H1 (cell line): ENCODE measurements around the gene NHS. TPM values are rescaled to one million over a fixed set of nuclear protein-coding genes. Genes with fewer than 3 reads are reported as not detected.

Experiments
- CTCF ChIA-PET: fragments of 300-600 bp; sonication (Branson Sonifier 250); formaldehyde crosslinking; loops from one replicate; lab custom pipeline; 2021; ENCODE audit not compliant: partially characterized antibody; lab: Charles Lee
- POLR2A ChIA-PET: fragments of 300-600 bp; sonication (Branson Sonifier 250); formaldehyde crosslinking; loops from one replicate; lab custom pipeline; 2021; ENCODE audit warnings: inconsistent platforms; ENCODE audit not compliant: partially characterized antibody; lab: Charles Lee
- DNase-seq, 2 experiments: peaks; one replicate each; pipeline versions ENCODE4 v3.0.0 to v3.0.0-alpha.2; 2010 to 2022; ENCODE audit warnings: low spot score in 2 of 2, low read depth in 1 of 2, mixed read lengths in 1 of 2
- FAIRE-seq: peaks from 2 replicates; lab custom pipeline; 2011; peaks lifted over from hg19 to GRCh38; lab: Jason Lieb, UNC
- H2AFZ ChIP-seq: 2 replicates; pipeline ENCODE4 v1.8.1; 2012; ENCODE audit warnings: low read length, inconsistent platforms
- H2AK5ac ChIP-seq: 2 replicates; pipeline ENCODE4 v1.6.1; 2013; ENCODE audit warnings: low read depth, low read length
- H2BK120ac ChIP-seq: replicated peaks from 2 replicates; pipeline ENCODE3; 2013; ENCODE audit warnings: low read depth, low read length, inconsistent platforms
- H2BK12ac ChIP-seq: 2 replicates; pipeline ENCODE4 v1.6.1; 2013; ENCODE audit warnings: low read depth, low read length
- H2BK15ac ChIP-seq: 2 replicates; pipeline ENCODE4 v1.6.1; 2013; ENCODE audit warnings: low read length
- H2BK20ac ChIP-seq: 2 replicates; pipeline ENCODE4 v1.6.1; 2013; ENCODE audit warnings: low read length
- H2BK5ac ChIP-seq: 2 replicates; pipeline ENCODE4 v1.6.1; 2013; ENCODE audit warnings: low read depth, low read length
- H3K14ac ChIP-seq: 2 replicates; pipeline ENCODE4 v1.6.1; 2013; ENCODE audit warnings: inconsistent platforms; ENCODE audit not compliant: insufficient read length
- H3K18ac ChIP-seq: 2 replicates; pipeline ENCODE4 v1.6.1; 2013; ENCODE audit warnings: low read length; ENCODE audit errors: extremely low read depth
- H3K23ac ChIP-seq: 2 replicates; pipeline ENCODE4 v1.6.1; 2013; ENCODE audit warnings: inconsistent platforms; ENCODE audit not compliant: insufficient read length
- H3K23me2 ChIP-seq: 2 replicates; pipeline ENCODE4 v1.6.1; 2013; ENCODE audit warnings: low read depth, low read length
- H3K27ac ChIP-seq: 2 replicates; pipeline ENCODE4 v1.6.1; 2011; ENCODE audit warnings: low read depth, low read length, inconsistent platforms
- H3K27me3 ChIP-seq, 4 experiments: replicated peaks in 1 of 4; 1 replicate in 1 of 4; 2 replicates in 3 of 4; pipeline versions ENCODE4 v1.6.1 to v1.8.1; 2011 to 2013; ENCODE audit warnings: low read length in 3 of 4, mild to moderate bottlenecking in 3 of 4, inconsistent platforms in 2 of 4, mixed read lengths in 2 of 4, moderate library complexity in 1 of 4; ENCODE audit not compliant: control insufficient read depth in 3 of 4, insufficient read depth in 3 of 4; ENCODE audit errors: extremely low read depth in 1 of 4
- H3K36me3 ChIP-seq, 4 experiments: 2 replicates each; pipeline versions ENCODE4 v1.6.1 to v1.8.1; 2011 to 2013; ENCODE audit warnings: mild to moderate bottlenecking in 4 of 4, low read length in 3 of 4, moderate library complexity in 2 of 4, control low read depth in 1 of 4, inconsistent platforms in 1 of 4; ENCODE audit not compliant: insufficient read depth in 4 of 4, control insufficient read depth in 2 of 4
- H3K4ac ChIP-seq: replicated peaks from 2 replicates; pipeline ENCODE3; 2013; ENCODE audit warnings: low read length, low read depth, mixed read lengths, inconsistent platforms; ENCODE audit not compliant: insufficient read length
- H3K4me1 ChIP-seq, 4 experiments: replicated peaks in 1 of 4; 1 replicate in 1 of 4; 2 replicates in 3 of 4; pipeline versions ENCODE4 v1.6.1 to v1.8.1; 2011 to 2013; ENCODE audit warnings: low read length in 3 of 4, inconsistent platforms in 2 of 4, mixed read lengths in 1 of 4; ENCODE audit not compliant: insufficient read depth in 4 of 4, control insufficient read depth in 3 of 4
- H3K4me2 ChIP-seq, 2 experiments: 2 replicates each; pipeline versions ENCODE4 v1.6.1 to v1.8.1; 2011 to 2013; ENCODE audit warnings: low read depth in 2 of 2, low read length in 2 of 2, control low read depth in 1 of 2, inconsistent platforms in 1 of 2, mild to moderate bottlenecking in 1 of 2; ENCODE audit not compliant: insufficient read depth in 1 of 2
- H3K4me3 ChIP-seq, 4 experiments: fragments of 200-600, 300-600 bp in 1 of 4; sonication (generic), shearing (Covaris generic), sonication (Bioruptor Twin) in 1 of 4; 2 replicates each; pipeline versions ENCODE4 v1.5.1 to v1.8.1; 2011 to 2016; ENCODE audit warnings: low read length in 4 of 4, low read depth in 3 of 4, control low read depth in 2 of 4, inconsistent platforms in 2 of 4, mild to moderate bottlenecking in 2 of 4, mixed read lengths in 1 of 4, moderate library complexity in 1 of 4; ENCODE audit not compliant: insufficient read depth in 2 of 4; ENCODE audit errors: extremely low read depth in 1 of 4
- H3K56ac ChIP-seq: replicated peaks from 2 replicates; pipeline ENCODE3; 2013; ENCODE audit warnings: low read depth, mild to moderate bottlenecking, mixed read lengths, low read length, inconsistent platforms; ENCODE audit not compliant: insufficient read length
- H3K79me1 ChIP-seq: 2 replicates; pipeline ENCODE4 v1.6.1; 2013; ENCODE audit warnings: low read depth, low read length, control low read depth
- H3K79me2 ChIP-seq, 2 experiments: 2 replicates each; pipeline versions ENCODE4 v1.6.1 to v1.8.1; 2012 to 2013; ENCODE audit warnings: low read length in 2 of 2, mild to moderate bottlenecking in 2 of 2, inconsistent platforms in 1 of 2; ENCODE audit not compliant: insufficient read depth in 2 of 2, control insufficient read depth in 1 of 2
- H3K9ac ChIP-seq, 4 experiments: replicated peaks in 1 of 4; 1 replicate in 1 of 4; 2 replicates in 3 of 4; pipeline versions ENCODE4 v1.6.1 to v1.8.1; 2011 to 2013; ENCODE audit warnings: low read depth in 3 of 4, low read length in 3 of 4, control low read depth in 2 of 4, mild to moderate bottlenecking in 2 of 4, moderate library complexity in 2 of 4, inconsistent platforms in 1 of 4; ENCODE audit errors: extremely low read depth in 1 of 4
- H3K9me3 ChIP-seq, 2 experiments: 2 replicates each; pipeline versions ENCODE4 v1.6.1 to v1.8.1; 2012 to 2013; ENCODE audit warnings: mild to moderate bottlenecking in 2 of 2, moderate library complexity in 2 of 2, control low read depth in 1 of 2, inconsistent platforms in 1 of 2, low read depth in 1 of 2, low read length in 1 of 2, mixed read lengths in 1 of 2; ENCODE audit not compliant: insufficient read depth in 2 of 2
- H4K20me1 ChIP-seq, 2 experiments: replicated peaks in 1 of 2; 2 replicates each; pipeline versions ENCODE3 to v1.8.1; 2011 to 2013; ENCODE audit warnings: inconsistent platforms in 2 of 2, low read length in 2 of 2, mild to moderate bottlenecking in 1 of 2; ENCODE audit not compliant: insufficient read depth in 2 of 2, control insufficient read depth in 1 of 2
- H4K5ac ChIP-seq: 2 replicates; pipeline ENCODE4 v1.6.1; 2013; ENCODE audit warnings: low read length, low read depth, mixed read lengths, inconsistent platforms; ENCODE audit not compliant: insufficient read length
- H4K8ac ChIP-seq: 2 replicates; pipeline ENCODE4 v1.8.0; 2013; ENCODE audit warnings: mild to moderate bottlenecking, moderate library complexity, low read length, inconsistent platforms; ENCODE audit not compliant: insufficient read depth; ENCODE audit errors: extremely low read depth
- H4K91ac ChIP-seq: replicated peaks from 2 replicates; pipeline ENCODE3; 2013; ENCODE audit warnings: low read length, mixed read lengths, inconsistent platforms; ENCODE audit not compliant: insufficient read length
- BACH1 ChIP-seq: IDR thresholded peaks from 2 replicates; pipeline ENCODE4 v1.6.1; 2012; ENCODE audit warnings: low read length, improper control_type of control experiment
- BCL11A ChIP-seq, 2 experiments: IDR thresholded peaks; one replicate each; pipeline ENCODE4 v1.6.1; 2011; ENCODE audit warnings: low read depth in 2 of 2, low read length in 2 of 2, mild to moderate bottlenecking in 2 of 2
- BRCA1 ChIP-seq: IDR thresholded peaks from 2 replicates; pipeline ENCODE4 v1.6.1; 2012; ENCODE audit warnings: low read depth, low read length, improper control_type of control experiment
- CBX8 ChIP-seq: fragments of 300-800, 300-1000 bp; sonication (generic); IDR thresholded peaks from 2 replicates; pipeline ENCODE4 v1.7.1; 2016; ENCODE audit warnings: low read depth, low read length, borderline replicate concordance
- CEBPB ChIP-seq: IDR thresholded peaks from 2 replicates; pipeline ENCODE4 v1.6.1; 2012; ENCODE audit warnings: low read depth, low read length
- CHD1 ChIP-seq: IDR thresholded peaks from 2 replicates; pipeline ENCODE4 v1.6.1; 2012; ENCODE audit warnings: low read depth, low read length, improper control_type of control experiment
- CHD2 ChIP-seq: IDR thresholded peaks from 2 replicates; pipeline ENCODE4 v1.6.1; 2012; ENCODE audit warnings: low read length, improper control_type of control experiment
- EGR1 ChIP-seq: IDR thresholded peaks from 2 replicates; pipeline ENCODE4 v1.6.1; 2011; ENCODE audit warnings: low read depth, low read length, borderline replicate concordance
- FOSL1 ChIP-seq: IDR thresholded peaks from 2 replicates; pipeline ENCODE4 v1.6.1; 2011; ENCODE audit warnings: mild to moderate bottlenecking, low read depth, low read length, moderate library complexity; ENCODE audit not compliant: insufficient read depth
- HDAC2 ChIP-seq, 2 experiments: fragments of 300-600 bp in 1 of 2; sonication (generic) in 1 of 2; IDR thresholded peaks; 2 replicates each; pipeline ENCODE4 v1.6.1; 2011 to 2012; ENCODE audit warnings: low read depth in 2 of 2, low read length in 2 of 2, mild to moderate bottlenecking in 2 of 2, moderate library complexity in 2 of 2, borderline replicate concordance in 1 of 2, inconsistent platforms in 1 of 2
- HDAC6 ChIP-seq: IDR thresholded peaks from one replicate; pipeline ENCODE4 v1.7.1; 2012; ENCODE audit warnings: low read depth, mild to moderate bottlenecking, inconsistent platforms, low read length, moderate library complexity
- POU5F1 ChIP-seq: IDR thresholded peaks from 2 replicates; pipeline ENCODE4 v1.6.1; 2011; ENCODE audit warnings: low read depth, mild to moderate bottlenecking, low read length, moderate library complexity
- SP1 ChIP-seq: IDR thresholded peaks from 2 replicates; pipeline ENCODE4 v1.6.1; 2011; ENCODE audit warnings: low read depth, low read length
- SUZ12 ChIP-seq: fragments of 200-600 bp; sonication (generic); IDR thresholded peaks from 2 replicates; pipeline ENCODE4 v1.6.1; 2012; ENCODE audit warnings: mild to moderate bottlenecking, inconsistent platforms, low read length, moderate library complexity, mixed read lengths
- TEAD4 ChIP-seq: IDR thresholded peaks from 2 replicates; pipeline ENCODE4 v1.6.1; 2012; ENCODE audit warnings: low read depth, low read length, inconsistent platforms, mixed read lengths
- YY1 ChIP-seq: IDR thresholded peaks from 2 replicates; pipeline ENCODE4 v1.6.1; 2011; ENCODE audit warnings: low read depth, mild to moderate bottlenecking, low read length
- WGBS, 2 experiments: shearing (Covaris generic) in 1 of 2; methylation state at CpG; one replicate each; pipeline versions ENCODE4 v1.1.6 to v1.1.7; 2013 to 2015; ENCODE audit warnings: low lambda C conversion rate in 2 of 2, mixed read lengths in 2 of 2, inconsistent platforms in 1 of 2, low coverage in 1 of 2, missing lambda C conversion rate in 1 of 2; ENCODE audit not compliant: insufficient replicate concordance in 2 of 2, insufficient coverage in 1 of 2, insufficient read length in 1 of 2; ENCODE audit errors: extremely low coverage in 1 of 2, missing lambda C conversion rate in 1 of 2; 5-methylcytosine and 5-hydroxymethylcytosine counted together
- polyA plus RNA-seq, 7 experiments: library from polyadenylated mRNA; depleted of rRNA in 3 of 7; stranded (reverse) in 5 of 7; unstranded in 2 of 7; fragments of >200 nt in 5 of 7; fragments of 200-250 nt in 2 of 7; gene quantifications; 1 replicate in 5 of 7; 2 replicates in 1 of 7; 4 replicates in 1 of 7; pipeline versions ENCODE4 v1.2.1 to v1.2.3, GENCODE V29; 2011 to 2013; ENCODE audit warnings: missing spikeins in 2 of 7, mixed read lengths in 2 of 7
- total RNA-seq: library from RNA; stranded (reverse); fragmentation: NEBNext Ultra II Directional; extraction: Animal tissue kit (Norgen Biotek cat#: 25700); gene quantifications from 2 replicates; pipeline ENCODE4 v1.2.1, GENCODE V29; 2021

The NHS gene
- total and polyA plus RNA-seq, 2 of the 8 experiments (the other 6 are each of a cell fraction or from before 2014, with no cell fraction given): 2.2 to 6.7 TPM

GRCh38 chrX:17603196-17603595 lies 228.2 kb downstream of the NHS start:
- Histone ChIP-seq H3K14ac (no peak overlapping the region), H3K9me3 (no peaks in the 10 kb centered on the region), H3K56ac (no peak overlapping the region), H3K4me1 (peaks cover 0 to 6% (median 1%) of the 10 kb centered on the region in 4 experiments; a peak in 4 of 7 replicates), H2BK20ac (no peak overlapping the region), H2AK5ac (no peak overlapping the region), H3K79me2 (no peaks in the 10 kb centered on the region), H2BK12ac (no peak overlapping the region), H4K20me1 (no peaks in the 10 kb centered on the region), H3K27ac (no peak overlapping the region), H3K4ac (no peak overlapping the region), H3K18ac (no peak overlapping the region), H4K5ac (no peak overlapping the region), H2BK5ac (no peak overlapping the region), H4K8ac (no peak overlapping the region), H3K23ac (no peak overlapping the region), H3K4me3 (no peak overlapping the region), H3K36me3 (no peaks in the 10 kb centered on the region), H2BK15ac (no peak overlapping the region), H2BK120ac (no peak overlapping the region), H3K27me3 (no peaks in the 10 kb centered on the region; a peak in 1 of 7 replicates), H2AFZ (no peak overlapping the region), H3K79me1 (no peaks in the 10 kb centered on the region), H4K91ac (no peak overlapping the region), H3K4me2 (no peak overlapping the region), H3K9ac (no peak overlapping the region), H3K23me2 (no peaks in the 10 kb centered on the region)
- DNase-seq (no peak), FAIRE-seq (no peak)
- ChIA-PET CTCF (interaction anchor here (1.8 kb wide), 1 partner anchor 68 kb away, joined by 4 read pairs; no protein-coding TSS in a partner anchor), POLR2A (interaction anchor here (0.6 kb wide), 1 partner anchor 473 kb away, joined by 3 read pairs; no protein-coding TSS in a partner anchor)
- 88% methylated on average over 3 of the region's 3 CpGs; no CpG with 5 or more reads in 1 of the 2 experiments for WGBS, 2 experiments
- TF ChIP-seq BCL11A (IDR thresholded peaks at IDR 0.05; ENCODE audit: low read depth in 2 of 2, low read length in 2 of 2) (no peak), BACH1 (no peak), SP1 (no peak), BRCA1 (no peak), FOSL1 (no peak), TEAD4 (no peak), HDAC2 (IDR thresholded peaks at IDR 0.05; ENCODE audit: borderline replicate concordance in 1 of 2, low read depth in 2 of 2, low read length in 2 of 2) (no peak), POU5F1 (no peak), CHD2 (no peak), CEBPB (no peak), EGR1 (no peak), SUZ12 (no peak), CHD1 (no peak), YY1 (no peak), CBX8 (no peak), HDAC6 (no peak)
